ENCODE data around the gene MED15.
"Not testable (repeated sequence)": the region's sequence is repeated elsewhere in the genome, so short reads cannot be mapped to it uniquely, and the experiment has no call there.

Gene MED15

DNA sequence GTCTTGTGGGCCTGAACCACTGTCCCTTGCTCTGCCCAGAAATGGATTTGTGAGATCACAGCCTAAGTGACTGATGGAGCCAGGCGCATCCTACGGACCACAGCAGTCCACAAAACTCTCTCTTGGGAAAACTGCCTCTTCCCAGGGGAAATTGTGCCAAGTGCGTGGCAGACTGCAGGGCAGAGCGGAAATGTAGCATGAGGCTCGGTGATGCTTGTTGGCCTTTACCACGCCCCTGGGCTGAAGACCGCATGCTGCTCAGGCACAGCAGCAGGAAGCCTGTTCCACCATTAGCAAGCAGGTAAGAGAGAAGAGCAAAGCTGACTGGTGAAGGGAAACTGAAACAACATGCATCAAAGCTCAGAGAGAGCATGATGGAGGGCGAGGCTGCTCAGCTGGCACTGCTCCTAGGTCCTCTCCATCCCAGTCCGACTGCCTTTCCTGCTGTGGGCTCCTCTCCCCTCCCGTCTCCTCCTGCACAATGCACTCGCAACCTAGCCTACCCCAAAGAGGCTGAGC, 43.3 kb upstream of the MED15 start:
- peak; percentile 52 for DNase-seq (ENCODE audit: extremely low spot score)
- POLR2A ChIA-PET, result no interaction called here
- no peak for TF ChIP-seq CTCF (IDR thresholded peaks at IDR 0.05; ENCODE audit: control extremely low read depth, extremely low read depth, low read depth, missing control alignments)
- CTCF ChIA-PET, result interaction anchor here (1.0 to 2.3 kb wide), 5 partner anchors 9 to 307 kb away, joined by 3 to 7 read pairs (median 4); no protein-coding TSS in a partner anchor

DNA sequence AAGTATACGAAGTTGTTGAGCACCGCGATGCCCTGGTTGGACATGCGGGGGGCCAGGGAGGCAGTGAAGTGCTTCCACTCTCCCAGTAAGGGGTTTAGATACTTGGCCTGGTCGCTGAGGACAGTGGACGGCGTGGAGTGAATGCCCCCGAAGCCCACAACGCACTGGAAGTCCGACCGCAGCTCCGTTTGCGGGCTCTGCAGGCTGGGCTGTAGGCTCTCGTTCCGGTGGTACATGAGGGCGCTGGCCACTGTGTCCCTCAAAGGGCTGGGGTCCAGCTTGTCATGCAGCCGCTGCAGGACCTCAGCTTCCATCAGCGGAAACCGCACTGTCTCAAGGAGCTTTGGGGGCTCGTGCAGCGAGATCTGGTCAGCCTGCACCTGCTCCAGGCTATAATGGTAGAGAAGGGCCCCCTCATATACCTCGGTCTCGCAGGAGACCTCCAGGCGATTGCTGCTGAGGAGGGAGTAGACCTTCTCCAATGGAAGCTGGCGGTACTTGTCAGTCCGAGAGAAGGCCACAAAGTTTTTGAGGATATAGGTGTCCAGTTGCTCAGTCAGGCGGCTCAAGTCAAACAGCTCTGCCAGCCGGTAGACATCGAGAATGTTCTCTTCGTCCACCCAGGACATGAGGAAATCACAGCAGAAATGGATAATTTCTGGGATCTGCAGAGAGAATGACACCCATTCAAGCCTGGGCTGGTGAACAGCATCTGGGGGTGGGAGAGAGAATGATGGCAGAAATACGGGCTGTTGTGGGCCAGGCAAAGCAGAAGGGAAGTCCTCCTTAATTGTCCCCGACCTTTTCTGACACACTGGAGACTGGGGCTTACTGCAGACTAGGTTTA, 42.3 kb upstream of the MED15 start:
- ChIA-PET POLR2A (no interaction called here), CTCF (interaction anchor here (1.0 to 1.3 kb wide), 3 partner anchors 9 to 308 kb away, joined by 3 to 5 read pairs (median 3); no protein-coding TSS in a partner anchor)
- DNase-seq (ENCODE audit: extremely low spot score), result no peak
- no peak for TF ChIP-seq CTCF (IDR thresholded peaks at IDR 0.05; ENCODE audit: control extremely low read depth, extremely low read depth, low read depth, missing control alignments)

DNA sequence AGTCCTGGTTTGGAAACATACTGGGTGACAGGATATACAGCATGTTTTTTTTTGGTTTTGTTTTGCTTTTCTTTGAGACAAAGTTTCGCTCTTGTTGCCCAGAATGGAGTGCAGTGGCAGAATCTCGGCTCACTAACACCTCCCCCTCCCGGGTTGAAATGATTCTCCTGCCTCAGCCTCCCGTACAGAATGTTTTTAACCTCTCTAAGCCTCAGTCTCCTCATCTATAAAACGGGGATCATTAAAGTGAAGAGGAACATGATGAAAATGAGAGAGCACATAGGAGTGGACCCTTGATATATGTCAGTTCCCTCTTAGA, 41.7 kb upstream of the MED15 start:
- ChIA-PET CTCF (interaction anchor here (1.3 kb wide), 1 partner anchor 10 kb away, joined by 5 read pairs; no protein-coding TSS in a partner anchor), POLR2A (no interaction called here)
- TF ChIP-seq CTCF (IDR thresholded peaks at IDR 0.05; ENCODE audit: control extremely low read depth, extremely low read depth, low read depth, missing control alignments), result no peak
- no peak for DNase-seq (ENCODE audit: extremely low spot score)

DNA sequence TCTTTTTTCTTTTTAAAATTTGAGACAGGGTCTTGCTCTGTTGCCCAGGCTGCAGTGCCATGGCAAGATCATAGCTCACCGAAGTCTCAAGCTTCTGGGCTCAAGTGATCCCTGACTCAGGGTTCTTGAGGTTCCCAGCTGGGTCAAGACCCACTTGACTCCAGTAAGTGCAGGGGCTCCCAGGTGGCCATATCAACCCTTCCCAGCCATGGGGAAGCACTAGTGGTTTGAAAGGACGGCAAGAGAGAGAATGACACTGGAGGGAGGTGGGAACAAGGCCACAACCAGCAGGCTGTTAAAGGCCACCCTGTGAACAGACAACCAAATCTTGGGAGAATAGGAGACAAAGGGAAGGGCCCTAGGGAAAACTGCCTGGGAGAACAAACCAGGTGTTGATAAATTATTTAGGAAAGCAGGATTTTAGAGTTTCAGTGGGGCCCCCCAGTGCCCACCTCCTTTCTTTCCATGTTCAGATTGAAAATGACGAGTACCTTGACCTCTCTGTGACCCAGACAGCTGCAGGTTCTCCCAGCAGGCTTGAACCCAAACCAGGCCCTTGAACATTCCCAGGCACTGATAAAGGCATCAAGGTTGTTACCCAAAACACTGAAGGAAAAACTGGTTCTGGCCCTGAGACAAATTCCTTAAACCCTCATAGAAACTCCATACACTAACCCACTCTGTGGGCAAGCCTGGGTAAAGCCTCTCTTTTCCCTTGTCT, 40.6 kb upstream of the MED15 start:
- no peak for DNase-seq (ENCODE audit: extremely low spot score)
- CTCF ChIA-PET, result interaction anchor here (0.6 to 0.7 kb wide), 2 partner anchors 10 to 49 kb away, joined by 3 read pairs; no protein-coding TSS in a partner anchor
- POLR2A ChIA-PET, result no interaction called here
- TF ChIP-seq CTCF (IDR thresholded peaks at IDR 0.05; ENCODE audit: control extremely low read depth, extremely low read depth, low read depth, missing control alignments), result no peak

- TF ChIP-seq CTCF (IDR thresholded peaks at IDR 0.05; ENCODE audit: control extremely low read depth, extremely low read depth, low read depth, missing control alignments), result no peak
- ChIA-PET CTCF (interaction anchor here (0.9 kb wide), 2 partner anchors 13 to 51 kb away, joined by 3 read pairs; no protein-coding TSS in a partner anchor), POLR2A (no interaction called here)
- no peak for DNase-seq (ENCODE audit: extremely low spot score)
These were observed 38.1 kb upstream of the MED15 start for GRCh38 chr22:20469110-20469868.

- DNase-seq (ENCODE audit: extremely low spot score); POLR2A ChIA-PET: not testable (repeated sequence)
- CTCF ChIA-PET, result interaction anchor here (0.9 to 1.5 kb wide), 3 partner anchors 8 to 52 kb away, joined by 3 to 5 read pairs (median 5); no protein-coding TSS in a partner anchor
These were observed 36.9 kb upstream of the MED15 start for GRCh38 chr22:20470525-20470924.

All from GM10248 (cell line).